ENCODE results near the gene SPPL2A. TPM values are rescaled to one million over a fixed set of nuclear protein-coding genes. Genes with fewer than 3 reads are reported as not detected.

Gene SPPL2A
- total and polyA plus RNA-seq, 2 of the 13 experiments (the other 11 are each of a cell fraction or from before 2014, with no cell fraction given) = 80.5 to 105 TPM

GRCh38 chr15:50783895-50784294, 18.4 kb upstream of the SPPL2A start:
- intact Hi-C loops (cut with micrococcal nuclease; ENCODE audit: unreplicated experiment) = no loop called here
- BruUV-seq (replicated peaks) = no TSS peak
- FAIRE-seq = no peak
- Histone ChIP-seq H3K27ac (ENCODE audit: extremely low read length, insufficient read depth, low read length) (no peak overlapping the region), H2AFZ (ENCODE audit: low read length) (no peak overlapping the region), H3K27me3 (ENCODE audit: control insufficient read depth in 1 of 2, insufficient read depth in 2 of 2, low read length in 2 of 2) (no peaks in the 10 kb centered on the region), H3K79me2 (ENCODE audit: insufficient read depth, low read length) (no peaks in the 10 kb centered on the region), H3K9me3 (ENCODE audit: low read length) (no peaks in the 10 kb centered on the region), H3K36me3 (replicated peaks in 1 of 2; ENCODE audit: control insufficient read depth in 1 of 2, insufficient read depth in 2 of 2, low read length in 2 of 2) (no peaks in the 10 kb centered on the region), H3K9ac (ENCODE audit: insufficient read depth, low read depth, low read length) (no peak overlapping the region), H3K4me1 (ENCODE audit: insufficient read depth, low read length) (peaks cover 5% of the 10 kb centered on the region; the same call in 1 of the 2 replicates), H3K4me3 (replicated peaks in 1 of 3; ENCODE audit: insufficient read depth in 1 of 3, low read depth in 2 of 3, low read length in 3 of 3) (no peak overlapping the region), H3K4me2 (ENCODE audit: low read depth, low read length) (no peak overlapping the region), H4K20me1 (ENCODE audit: insufficient read depth, low read length) (no peaks in the 10 kb centered on the region)
- no peak for ATAC-seq
- peak; percentile 56; the same call in 1 of the 2 replicates for TF ChIP-seq ZNF652 (CRISPR knock-in tag; IDR thresholded peaks at IDR 0.05; ENCODE audit: borderline replicate concordance, low read depth)
- no peak for TF ChIP-seq ZNF350 (CRISPR knock-in tag; IDR thresholded peaks at IDR 0.05; ENCODE audit: borderline replicate concordance, low read depth)
- ChIA-PET CTCF (ENCODE audit: low intra/inter-chr PET ratio, low total read pairs) (no interaction called here), POLR2A (no interaction called here)
- no peak for DNase-seq (ENCODE audit: low spot score)
- in situ Hi-C loops (cut with HindIII; ENCODE audit: extremely low pct_ligation_motif_present, low pct_unique_long_range_greater_than_20kb) = no loop called here

- intact Hi-C loops (cut with micrococcal nuclease; ENCODE audit: unreplicated experiment) (no loop called here), in situ Hi-C loops (cut with HindIII; ENCODE audit: extremely low pct_ligation_motif_present, low pct_unique_long_range_greater_than_20kb) (no loop called here)
- Histone ChIP-seq H3K4me2 (ENCODE audit: low read depth, low read length) (no peak overlapping the region), H3K9ac (ENCODE audit: insufficient read depth, low read depth, low read length) (no peak overlapping the region), H3K9me3 (ENCODE audit: low read length) (no peaks in the 10 kb centered on the region), H4K20me1 (ENCODE audit: insufficient read depth, low read length) (no peaks in the 10 kb centered on the region), H3K36me3 (replicated peaks in 1 of 2; ENCODE audit: control insufficient read depth in 1 of 2, insufficient read depth in 2 of 2, low read length in 2 of 2) (no peaks in the 10 kb centered on the region), H3K27ac (ENCODE audit: extremely low read length, insufficient read depth, low read length) (no peak overlapping the region), H3K4me3 (replicated peaks in 1 of 3; ENCODE audit: insufficient read depth in 1 of 3, low read depth in 2 of 3, low read length in 3 of 3) (no peak overlapping the region), H3K27me3 (ENCODE audit: control insufficient read depth in 1 of 2, insufficient read depth in 2 of 2, low read length in 2 of 2) (no peaks in the 10 kb centered on the region), H2AFZ (ENCODE audit: low read length) (no peak overlapping the region), H3K4me1 (ENCODE audit: insufficient read depth, low read length) (peaks cover 5% of the 10 kb centered on the region; the same call in 1 of the 2 replicates), H3K79me2 (ENCODE audit: insufficient read depth, low read length) (no peaks in the 10 kb centered on the region)
- no TSS peak for BruUV-seq (replicated peaks)
- ATAC-seq (no peak), DNase-seq (ENCODE audit: low spot score) (no peak), FAIRE-seq (no peak)
- WGBS (ENCODE audit: low lambda C conversion rate) = 15% methylated on average over 2 of the region's 2 CpGs
- ChIA-PET CTCF (ENCODE audit: low intra/inter-chr PET ratio, low total read pairs) (no interaction called here), POLR2A (no interaction called here)
- no peak for TF ChIP-seq ZNF891 (CRISPR knock-in tag; IDR thresholded peaks at IDR 0.05)
- no peak for TF ChIP-seq PHF8 (CRISPR knock-in tag; IDR thresholded peaks at IDR 0.05)
- no peak for TF ChIP-seq TSC22D2 (CRISPR knock-in tag; IDR thresholded peaks at IDR 0.05; ENCODE audit: borderline replicate concordance)
- TF ChIP-seq MYNN (CRISPR knock-in tag; IDR thresholded peaks at IDR 0.05; ENCODE audit: low read depth) = no peak
- TF ChIP-seq ZBTB14 (CRISPR knock-in tag; IDR thresholded peaks at IDR 0.05) = no peak
- no peak for TF ChIP-seq ZBTB43 (CRISPR knock-in tag; conservative IDR thresholded peaks at IDR 0.05)
- no peak for TF ChIP-seq FOXP4 (CRISPR knock-in tag; IDR thresholded peaks at IDR 0.05)
- no peak for TF ChIP-seq DDIT3 (CRISPR knock-in tag; IDR thresholded peaks at IDR 0.05)
- no peak for TF ChIP-seq HDAC1 (CRISPR knock-in tag; IDR thresholded peaks at IDR 0.05)
- TF ChIP-seq ZNF160 (CRISPR knock-in tag; IDR thresholded peaks at IDR 0.05) = no peak
- TF ChIP-seq IRF2 (CRISPR knock-in tag; IDR thresholded peaks at IDR 0.05) = no peak
- TF ChIP-seq ZNF569 (CRISPR knock-in tag; IDR thresholded peaks at IDR 0.05; ENCODE audit: borderline replicate concordance) = no peak
- TF ChIP-seq ZNF180 (CRISPR knock-in tag; IDR thresholded peaks at IDR 0.05; ENCODE audit: borderline replicate concordance, low read depth) = no peak
Observed at GRCh38 chr15:50783411-50783810, 17.9 kb upstream of the SPPL2A start.

Data from HepG2 (cell line).